H1 (cell line): ENCODE data around the gene TBC1D3B. TPM values are rescaled to one million over a fixed set of nuclear protein-coding genes. Genes with fewer than 3 reads are reported as not detected.

Source experiments
- CHD1 ChIP-seq: IDR thresholded peaks from 2 replicates; pipeline ENCODE4 v1.6.1; 2012; ENCODE audit warnings: low read depth, low read length, improper control_type of control experiment
- HDAC6 ChIP-seq: IDR thresholded peaks from one replicate; pipeline ENCODE4 v1.7.1; 2012; ENCODE audit warnings: low read depth, mild to moderate bottlenecking, inconsistent platforms, low read length, moderate library complexity
- KDM1A ChIP-seq: fragments of 200-600, 300-600 bp; sonication (generic); IDR thresholded peaks from 2 replicates; pipeline ENCODE4 v1.7.1; 2016; ENCODE audit warnings: mild to moderate bottlenecking, low read length, borderline replicate concordance
- NANOG ChIP-seq: IDR thresholded peaks from 2 replicates; pipeline ENCODE4 v1.6.1; 2011; ENCODE audit warnings: low read length, low read depth, mild to moderate bottlenecking, inconsistent platforms; ENCODE audit not compliant: insufficient read depth, poor library complexity, severe bottlenecking
- RFX5 ChIP-seq: IDR thresholded peaks from 2 replicates; pipeline ENCODE4 v1.6.1; 2011; ENCODE audit warnings: low read depth, low read length, improper control_type of control experiment, borderline replicate concordance
- polyA plus RNA-seq, 7 experiments: library from polyadenylated mRNA; depleted of rRNA in 3 of 7; stranded (reverse) in 5 of 7; unstranded in 2 of 7; fragments of >200 nt in 5 of 7; fragments of 200-250 nt in 2 of 7; gene quantifications; 1 replicate in 5 of 7; 2 replicates in 1 of 7; 4 replicates in 1 of 7; pipeline versions ENCODE4 v1.2.1 to v1.2.3, GENCODE V29; 2011 to 2013; ENCODE audit warnings: missing spikeins in 2 of 7, mixed read lengths in 2 of 7
- total RNA-seq: library from RNA; stranded (reverse); fragmentation: NEBNext Ultra II Directional; extraction: Animal tissue kit (Norgen Biotek cat#: 25700); gene quantifications from 2 replicates; pipeline ENCODE4 v1.2.1, GENCODE V29; 2021

The TBC1D3B gene
- total and polyA plus RNA-seq, 2 of the 8 experiments (the other 6 are each of a cell fraction or from before 2014, with no cell fraction given) = 0.54 to 6.2 TPM

DNA sequence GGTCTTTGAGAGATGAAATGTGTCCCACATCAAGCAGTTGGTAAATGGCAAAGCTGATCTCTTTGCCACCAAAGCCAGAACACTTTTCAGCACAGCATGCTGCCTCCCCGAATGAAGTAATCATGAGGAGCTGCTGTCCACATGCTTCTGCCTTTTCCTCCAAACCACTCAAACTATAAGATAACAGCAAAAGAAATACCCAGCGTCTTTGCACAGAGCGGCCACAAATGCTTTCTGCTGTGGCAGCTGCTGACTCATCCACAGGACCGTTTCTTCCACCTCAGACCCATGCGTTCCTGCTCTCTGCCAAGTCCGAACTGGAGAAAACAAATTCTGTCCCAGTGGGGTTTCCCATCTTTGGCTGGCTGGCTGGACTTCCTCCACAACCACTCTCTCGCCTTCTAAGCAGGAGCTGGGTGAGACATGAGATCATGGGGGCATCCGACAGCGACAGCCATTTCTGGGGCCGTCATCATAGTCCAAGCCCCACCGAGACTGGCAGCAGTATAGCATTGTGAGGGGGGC lies 27.1 kb downstream of the TBC1D3B start (continued):
- no peak for TF ChIP-seq NANOG
- no peak for TF ChIP-seq RFX5
- TF ChIP-seq KDM1A = no peak
- TF ChIP-seq CHD1 = no peak
- no peak for TF ChIP-seq HDAC6
